ENCODE data around the gene NRG2.

Gene NRG2

GRCh38 chr5:140041099-140041491 is 2.0 kb downstream of the NRG2 start:
- DNase-seq (ENCODE audit: low read depth, low spot score), result no peak

GRCh38 chr5:140040358-140040757 is 2.7 kb downstream of the NRG2 start:
- DNase-seq (ENCODE audit: low read depth, low spot score), result no peak

- DNase-seq (ENCODE audit: low read depth, low spot score), result no peak
These were observed 3.5 kb downstream of the NRG2 start for GRCh38 chr5:140039561-140039960.

GRCh38 chr5:140038373-140038957 is 4.6 kb downstream of the NRG2 start:
- no peak for DNase-seq (ENCODE audit: low read depth, low spot score)

GRCh38 chr5:140037012-140037411 is 6.1 kb downstream of the NRG2 start:
- DNase-seq (ENCODE audit: low read depth, low spot score), result no peak

- DNase-seq (ENCODE audit: low read depth, low spot score), result no peak
These were observed 7.2 kb downstream of the NRG2 start for GRCh38 chr5:140035881-140036280.

GRCh38 chr5:140033037-140033760 is 9.9 kb downstream of the NRG2 start:
- DNase-seq (ENCODE audit: low read depth, low spot score), result no peak

- DNase-seq (ENCODE audit: low read depth, low spot score), result no peak
These were observed 10.8 kb downstream of the NRG2 start for GRCh38 chr5:140032296-140032695.

DNA sequence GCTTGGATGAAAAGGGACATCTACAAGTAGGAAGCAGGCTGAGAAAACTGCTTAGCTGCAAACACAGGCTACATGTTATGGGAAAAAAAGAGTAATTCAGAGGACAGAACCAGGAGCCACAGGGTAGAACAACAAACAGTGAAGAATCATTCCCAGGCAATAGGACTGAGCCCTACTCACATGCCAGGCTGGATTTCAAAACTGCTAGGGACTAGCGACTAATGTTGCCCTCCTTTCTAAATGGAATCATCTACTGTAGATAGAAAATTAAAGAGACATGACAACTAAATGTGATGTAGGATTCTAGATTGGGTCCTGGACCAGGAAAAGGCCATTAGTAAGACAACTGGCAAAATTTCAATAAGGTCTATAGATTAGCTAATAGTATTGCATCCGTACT is 15.3 kb downstream of the NRG2 start:
- DNase-seq (ENCODE audit: low read depth, low spot score), result no peak

- no peak for DNase-seq (ENCODE audit: low read depth, low spot score)
These were observed 17.4 kb downstream of the NRG2 start for GRCh38 chr5:140025736-140026135.

GRCh38 chr5:140024928-140025327 is 18.2 kb downstream of the NRG2 start:
- no peak for DNase-seq (ENCODE audit: low read depth, low spot score)

- no peak for DNase-seq (ENCODE audit: low read depth, low spot score)
These were observed 19.4 kb downstream of the NRG2 start for GRCh38 chr5:140023611-140024191.

DNA sequence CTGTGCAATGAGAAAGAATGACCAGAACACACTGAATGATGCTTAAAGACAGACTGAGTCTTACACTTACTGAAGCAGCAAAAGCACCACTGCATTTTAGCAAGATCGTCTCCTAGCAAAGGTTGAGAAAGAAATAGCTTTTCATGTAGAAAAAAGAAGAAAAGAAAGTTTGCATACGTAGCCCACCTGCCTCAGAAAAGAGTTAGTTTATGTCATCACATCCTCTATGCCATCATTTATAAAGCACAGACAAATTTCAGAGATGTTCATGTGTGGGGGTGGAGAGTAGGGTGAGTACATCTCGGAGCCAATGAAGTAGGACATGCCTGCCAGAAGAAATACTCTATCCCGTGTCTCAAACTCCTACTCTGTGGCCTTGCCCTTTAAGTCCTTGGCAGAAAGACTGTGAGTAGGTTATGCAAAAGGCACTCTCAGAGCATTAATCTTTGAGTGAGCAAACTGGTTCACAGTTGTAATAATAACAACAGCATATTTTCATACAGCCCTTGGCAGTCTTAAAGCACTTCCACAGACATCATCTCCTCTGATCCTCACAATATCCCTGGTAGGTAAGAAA is 22.4 kb downstream of the NRG2 start:
- no peak for DNase-seq (ENCODE audit: low read depth, low spot score)

GRCh38 chr5:140018920-140019644 is 24.0 kb downstream of the NRG2 start:
- no peak for DNase-seq (ENCODE audit: low read depth, low spot score)

DNA sequence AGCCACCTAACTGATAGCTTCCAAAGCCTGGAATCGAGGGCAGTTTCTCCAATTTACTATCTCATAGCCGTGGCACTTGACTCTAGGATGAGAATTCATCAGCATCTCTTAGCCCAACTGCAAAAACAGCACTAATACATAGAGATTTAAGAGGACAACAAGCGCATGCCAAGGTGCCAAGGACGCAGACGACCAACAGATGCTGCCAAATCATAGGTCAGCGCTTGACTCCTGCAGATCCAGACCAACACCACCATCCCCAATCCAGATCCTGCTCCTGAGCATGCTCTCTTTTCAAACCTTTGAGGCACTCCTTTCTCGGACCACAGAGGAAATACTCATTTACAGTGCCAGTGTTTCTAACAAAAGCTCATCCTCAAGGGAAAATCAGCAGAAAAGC is 24.6 kb downstream of the NRG2 start:
- DNase-seq (ENCODE audit: low read depth, low spot score), result no peak

- no peak for DNase-seq (ENCODE audit: low read depth, low spot score)
These were observed 25.0 kb downstream of the NRG2 start for GRCh38 chr5:140018096-140018481.

DNA sequence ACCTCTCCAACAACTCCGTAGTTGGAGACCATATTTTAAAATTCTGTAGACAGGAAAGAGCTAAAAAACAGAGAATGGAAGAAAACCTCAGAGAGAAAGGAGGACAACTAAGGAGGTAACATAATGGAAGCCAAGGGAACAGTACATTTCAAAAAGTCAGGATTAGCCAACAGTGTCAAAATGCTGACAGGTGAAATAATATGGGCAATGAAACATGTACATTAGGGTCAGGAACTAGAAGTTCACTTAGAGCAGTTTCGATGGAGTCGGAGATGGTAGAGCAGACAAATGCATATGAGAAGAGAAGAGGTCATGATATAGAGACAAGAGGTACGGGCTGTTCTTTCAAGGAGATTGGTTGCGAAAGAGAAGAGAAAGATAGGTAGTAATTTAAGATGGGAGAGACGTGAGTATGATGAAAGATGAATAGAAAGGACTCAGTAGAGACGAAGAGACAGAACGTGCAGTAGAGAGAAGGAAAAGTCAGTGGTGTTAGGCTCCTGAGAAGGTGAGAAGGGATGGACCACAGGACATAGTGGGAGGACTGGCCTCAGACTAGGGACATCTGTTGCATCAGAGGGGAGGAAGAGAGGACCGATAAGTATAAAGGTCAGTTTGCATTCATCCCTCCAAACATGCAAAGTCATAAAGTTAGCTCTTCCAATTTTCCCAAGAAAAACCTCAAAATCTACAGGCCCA is 25.6 kb downstream of the NRG2 start:
- no peak for DNase-seq (ENCODE audit: low read depth, low spot score)

- DNase-seq (ENCODE audit: low read depth, low spot score), result no peak
These were observed 27.4 kb downstream of the NRG2 start for GRCh38 chr5:140015706-140016105.

- DNase-seq (ENCODE audit: low read depth, low spot score), result no peak
These were observed 28.3 kb downstream of the NRG2 start for GRCh38 chr5:140014751-140015150.

DNA sequence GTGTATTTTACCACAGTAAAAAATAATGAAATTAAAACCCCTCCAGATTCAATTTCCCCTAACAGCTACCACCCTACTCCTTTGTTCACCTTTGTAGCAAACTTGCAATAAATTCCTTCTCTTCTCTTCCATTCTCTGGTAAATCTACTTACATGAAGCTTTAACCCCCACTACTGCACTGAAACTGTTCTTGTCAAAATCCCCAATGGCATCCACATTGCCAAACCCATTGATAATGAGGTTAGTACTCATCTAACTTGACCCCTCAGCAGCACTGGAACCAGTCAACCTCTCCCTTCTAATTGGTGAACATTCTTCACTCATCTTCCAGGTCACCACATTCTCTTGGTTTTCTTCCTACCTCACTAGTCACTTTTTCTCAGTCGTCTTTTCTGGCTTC is 29.6 kb downstream of the NRG2 start:
- no peak for DNase-seq (ENCODE audit: low read depth, low spot score)

DNA sequence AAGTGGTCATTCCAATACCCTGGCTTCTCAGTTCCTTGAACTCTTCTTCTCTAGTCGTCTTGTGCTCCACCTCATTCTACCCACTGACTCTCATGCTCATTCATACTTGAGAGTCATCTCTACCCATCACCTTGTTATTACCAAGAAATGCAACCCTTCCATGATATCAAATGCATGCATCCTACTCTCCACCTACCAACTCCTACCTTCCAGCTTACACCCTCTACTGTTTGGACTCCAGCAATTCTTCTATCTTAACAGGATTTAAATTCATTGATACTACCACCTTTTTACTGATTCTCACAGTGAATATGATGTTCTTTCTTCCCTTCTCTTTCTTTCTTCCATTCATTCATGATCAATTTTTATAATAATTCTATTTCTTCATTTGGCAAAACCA is 30.7 kb downstream of the NRG2 start:
- DNase-seq (ENCODE audit: low read depth, low spot score), result no peak

Measured in activated naive CD8-positive, alpha-beta T cell treated with anti-CD3 and anti-CD28 coated beads, Interleukin-2, amount 50 U/mL, for 16 hours (primary cell).